GM19239 (cell line): ENCODE results near the gene TP53.
"Not testable (repeated sequence)": the region's sequence is repeated elsewhere in the genome, so short reads cannot be mapped to it uniquely, and the experiment has no call there.

Experiments used
- DNase-seq: peaks from one replicate; pipeline ENCODE4 v3.0.0; 2011; ENCODE audit warnings: low spot score; ENCODE audit not compliant: insufficient read length
- FAIRE-seq: peaks from 2 replicates; lab custom pipeline; 2011; peaks lifted over from hg19 to GRCh38; lab: Jason Lieb, UNC

The TP53 gene

GRCh38 chr17:7684851-7685532 lies 2.3 kb downstream of the TP53 start:
- FAIRE-seq (no peak), DNase-seq (no peak)

GRCh38 chr17:7677388-7678067 lies 9.8 kb downstream of the TP53 start:
- FAIRE-seq (no peak), DNase-seq (no peak)

DNA sequence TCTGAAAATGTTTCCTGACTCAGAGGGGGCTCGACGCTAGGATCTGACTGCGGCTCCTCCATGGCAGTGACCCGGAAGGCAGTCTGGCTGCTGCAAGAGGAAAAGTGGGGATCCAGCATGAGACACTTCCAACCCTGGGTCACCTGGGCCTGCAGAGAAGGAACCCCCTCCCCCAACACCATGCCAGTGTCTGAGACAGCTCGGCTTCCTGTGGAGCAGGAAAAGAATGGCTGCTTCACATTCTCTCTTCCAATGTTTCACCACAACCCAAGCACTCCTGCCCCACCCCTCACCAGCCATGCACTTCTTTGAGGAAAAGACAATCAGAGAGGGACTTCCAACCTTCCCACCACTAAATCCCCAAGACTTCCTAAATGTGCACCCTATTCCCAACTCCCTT lies 10.8 kb downstream of the TP53 start:
- DNase-seq: no peak

DNA sequence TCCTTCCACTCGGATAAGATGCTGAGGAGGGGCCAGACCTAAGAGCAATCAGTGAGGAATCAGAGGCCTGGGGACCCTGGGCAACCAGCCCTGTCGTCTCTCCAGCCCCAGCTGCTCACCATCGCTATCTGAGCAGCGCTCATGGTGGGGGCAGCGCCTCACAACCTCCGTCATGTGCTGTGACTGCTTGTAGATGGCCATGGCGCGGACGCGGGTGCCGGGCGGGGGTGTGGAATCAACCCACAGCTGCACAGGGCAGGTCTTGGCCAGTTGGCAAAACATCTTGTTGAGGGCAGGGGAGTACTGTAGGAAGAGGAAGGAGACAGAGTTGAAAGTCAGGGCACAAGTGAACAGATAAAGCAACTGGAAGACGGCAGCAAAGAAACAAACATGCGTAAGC lies 12.4 kb downstream of the TP53 start:
- no peak for FAIRE-seq
- DNase-seq: no peak

More for the DNA sequence above, 10.8 kb downstream of the TP53 start:
- FAIRE-seq: no peak

- FAIRE-seq (no peak), DNase-seq (no peak)
Observed at GRCh38 chr17:7673239-7673638, 14.1 kb downstream of the TP53 start.

- no peak for DNase-seq
- FAIRE-seq: no peak
Observed at GRCh38 chr17:7668482-7668881, 18.8 kb downstream of the TP53 start.

DNA sequence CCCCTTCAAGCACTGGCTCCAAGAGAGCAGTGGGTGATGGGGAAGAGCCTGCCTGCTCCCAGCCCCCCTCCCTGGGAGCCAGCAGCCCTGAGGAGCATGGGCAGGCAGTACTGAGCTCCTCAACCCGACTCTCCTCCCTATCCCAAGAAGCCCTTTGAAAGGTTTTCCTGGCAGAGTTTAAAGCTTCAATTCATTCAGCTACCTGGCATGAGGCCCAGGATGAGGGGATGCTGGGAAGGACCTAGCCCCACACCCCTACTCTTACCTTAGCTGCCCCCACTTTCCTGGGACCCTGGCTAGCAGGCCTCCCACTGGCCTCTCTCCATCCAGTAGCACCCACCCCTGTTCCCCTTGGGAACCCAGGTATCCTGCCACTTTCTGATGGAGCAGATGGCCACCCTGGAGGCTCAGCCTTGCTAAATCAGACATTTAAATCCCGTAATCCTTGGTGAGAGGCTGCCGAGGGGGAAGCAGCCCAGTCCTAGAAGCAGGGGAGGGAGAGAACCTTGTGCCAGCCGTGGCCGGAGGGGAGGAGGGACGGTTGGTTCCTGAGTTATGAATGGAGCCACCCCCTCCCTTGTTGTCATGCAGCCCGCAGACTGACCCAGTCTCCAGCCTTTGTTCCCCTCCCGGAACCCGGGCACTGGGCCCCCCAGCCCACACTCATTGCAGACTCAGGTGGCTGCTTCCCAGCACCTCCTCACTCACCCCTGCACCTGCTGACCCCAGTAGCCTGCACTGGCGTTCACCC lies 19.5 kb downstream of the TP53 start:
- DNase-seq: no peak
- FAIRE-seq: no peak

DNA sequence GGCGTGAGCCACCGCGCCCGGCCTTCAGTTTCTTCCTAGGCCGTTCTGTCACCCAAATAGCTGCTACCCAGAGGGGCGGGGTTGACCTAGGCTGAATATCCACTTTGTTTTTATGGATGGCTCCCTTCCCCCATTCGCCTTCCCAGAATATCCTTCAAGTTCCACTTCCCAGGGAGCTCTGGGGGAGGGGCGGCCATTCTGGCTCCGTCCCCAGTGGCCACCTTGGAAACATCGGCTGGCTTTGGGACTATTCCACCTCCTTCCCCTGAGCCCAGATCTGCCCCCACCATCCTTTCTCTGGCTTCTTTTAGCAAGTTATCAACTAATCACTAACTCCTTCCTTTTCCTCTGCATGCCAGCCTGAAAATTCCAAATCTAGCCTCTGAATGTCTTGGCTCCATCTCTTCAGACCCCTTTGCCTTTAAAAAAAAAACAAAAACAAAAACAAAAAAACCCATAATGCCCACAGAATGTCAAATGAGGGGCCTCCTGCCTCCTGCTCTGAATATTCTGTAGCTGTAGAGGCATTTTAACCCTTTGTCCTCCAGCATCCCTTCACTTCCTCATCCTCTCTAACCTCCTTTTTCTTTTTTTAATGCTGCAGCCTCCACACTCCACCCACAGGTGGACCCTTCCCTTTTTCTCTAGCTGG lies 30.2 kb downstream of the TP53 start:
- no peak for FAIRE-seq
- DNase-seq: no peak

- DNase-seq (no peak), FAIRE-seq (no peak)
Observed at GRCh38 chr17:7655541-7655840, 31.8 kb downstream of the TP53 start.

DNA sequence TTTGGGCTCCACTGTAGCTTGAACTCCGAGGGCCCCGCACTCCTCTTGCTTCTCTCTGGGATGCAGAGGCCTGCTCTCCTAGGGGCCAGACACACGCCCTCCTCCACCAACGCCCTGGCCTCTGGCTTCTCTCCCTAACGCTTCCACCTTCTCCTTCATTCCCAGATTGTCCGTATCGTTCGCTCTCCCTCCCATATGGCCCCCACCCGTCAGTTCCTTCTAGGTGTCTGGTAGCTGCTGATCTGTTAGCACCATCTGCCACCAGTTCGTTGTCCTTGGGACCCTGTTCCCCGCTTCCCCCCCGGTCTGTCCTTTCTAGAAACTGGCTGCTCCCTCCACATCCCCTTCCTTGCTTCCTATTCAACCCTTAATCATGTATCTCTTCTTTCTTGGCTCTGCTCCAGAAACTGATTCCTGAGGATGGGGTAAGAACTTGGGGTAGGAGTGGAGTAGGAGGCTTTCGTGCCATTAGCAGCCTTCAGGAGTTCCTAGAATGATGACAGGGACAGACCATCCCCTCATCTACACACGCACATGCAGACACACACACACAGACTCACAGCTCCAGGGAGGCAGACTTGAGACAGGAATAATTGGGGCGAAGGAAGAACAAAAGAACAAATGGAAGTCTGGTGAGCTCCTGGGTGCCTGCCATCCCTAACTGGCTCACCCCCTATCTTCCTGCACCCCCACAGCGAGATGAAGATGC lies 32.3 kb downstream of the TP53 start:
- DNase-seq (no peak), FAIRE-seq (no peak)

- no peak for FAIRE-seq
- no peak for DNase-seq
Observed at GRCh38 chr17:7652388-7653356, 34.6 kb downstream of the TP53 start.

- no peak for FAIRE-seq
- no peak for DNase-seq
Observed at GRCh38 chr17:7651665-7652387, 35.5 kb downstream of the TP53 start.

DNA sequence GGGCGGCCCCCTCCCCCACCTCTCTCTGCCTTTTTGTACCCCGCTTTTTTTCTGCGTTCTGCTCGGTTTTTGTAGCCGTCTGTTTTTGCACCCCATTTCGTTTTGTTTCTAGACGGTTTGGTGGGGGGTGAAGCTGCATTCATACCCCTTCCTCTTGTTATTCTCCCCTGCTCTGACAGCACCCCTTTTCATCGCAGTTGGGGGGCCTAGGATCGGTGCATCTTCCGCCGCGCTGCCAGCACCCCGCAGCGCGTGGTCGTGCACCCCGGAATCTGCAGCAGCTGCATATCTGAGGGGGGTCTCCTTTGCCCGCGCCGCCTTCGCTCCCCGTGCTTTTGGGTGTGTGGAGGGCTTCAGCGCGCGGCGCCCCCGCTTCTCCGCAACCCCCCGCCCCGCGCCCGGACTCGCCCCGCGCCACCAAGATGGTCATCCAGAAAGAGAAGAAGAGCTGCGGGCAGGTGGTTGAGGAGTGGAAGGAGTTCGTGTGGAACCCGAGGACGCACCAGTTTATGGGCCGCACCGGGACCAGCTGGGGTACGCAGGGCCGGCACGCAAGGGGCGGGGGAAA lies 36.1 kb downstream of the TP53 start:
- DNase-seq (no peak), FAIRE-seq (no peak)

GRCh38 chr17:7650509-7651096 lies 36.7 kb downstream of the TP53 start, which contains the start of gene ATP1B2:
ATP1B2 (plus strand) TSS chr17:7650926; CDS start chr17:7651519, 593 bp downstream.
- DNase-seq: peak; percentile 54

DNA sequence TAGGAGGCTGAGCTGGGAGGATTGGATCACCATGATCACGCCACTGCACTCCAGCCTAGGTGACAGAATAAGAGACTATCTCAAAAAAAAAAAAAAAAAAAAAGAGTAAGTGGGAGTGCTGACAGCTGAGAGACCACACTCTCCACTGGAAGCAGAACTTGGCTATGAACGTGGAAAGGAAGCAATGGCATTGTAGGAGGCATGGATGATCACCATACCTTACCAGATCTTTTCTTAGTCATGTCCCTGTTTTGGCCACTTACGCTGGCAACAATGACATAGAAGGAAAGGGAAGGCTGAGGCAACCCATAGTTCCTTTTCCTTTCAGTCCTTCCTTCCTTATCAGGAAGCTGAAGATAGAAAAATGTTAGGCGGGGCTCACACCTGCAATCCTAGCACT lies 40.3 kb downstream of the TP53 start:
- FAIRE-seq (no peak), DNase-seq (no peak)

More at GRCh38 chr17:7650509-7651096, 36.7 kb downstream of the TP53 start, which contains the start of gene ATP1B2:
- FAIRE-seq: no peak

- FAIRE-seq: no peak
Observed at GRCh38 chr17:7646457-7646856, 40.8 kb downstream of the TP53 start.

DNA sequence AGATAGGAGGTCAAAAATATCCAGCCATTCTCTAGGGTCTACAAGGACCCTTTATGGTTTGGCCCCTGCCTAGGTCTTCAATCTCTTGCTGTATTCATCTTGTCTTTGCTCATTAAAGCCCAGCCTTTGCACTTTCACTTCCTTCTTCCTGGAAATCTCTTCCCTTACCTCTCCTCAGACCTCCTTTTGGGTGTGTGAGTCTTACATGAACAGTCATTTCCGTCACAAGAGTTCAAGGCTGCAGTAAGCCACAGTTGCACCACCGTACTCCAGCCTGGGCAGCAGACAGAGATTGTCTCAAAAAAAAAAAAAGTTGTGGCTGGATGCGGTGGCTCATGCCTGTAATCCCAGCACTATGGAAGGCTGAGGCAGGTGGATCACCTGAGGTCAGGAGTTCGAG lies 42.5 kb downstream of the TP53 start:
- FAIRE-seq: no peak

More at GRCh38 chr17:7646457-7646856, 40.8 kb downstream of the TP53 start:
- no peak for DNase-seq

GRCh38 chr17:7641635-7642034 lies 45.7 kb downstream of the TP53 start:
- DNase-seq, FAIRE-seq: not testable (repeated sequence)

More for the DNA sequence above, 42.5 kb downstream of the TP53 start:
- no peak for DNase-seq
